ENCODE measurements around the gene PERM1. TPM values are rescaled to one million over a fixed set of nuclear protein-coding genes. Genes with fewer than 3 reads are reported as not detected.

PERM1 gene
- total RNA-seq, 2 experiments from 2014 or later, result not detected

GRCh38 chr1:998995-999724, 17.3 kb upstream of the PERM1 start:
- Mint-ChIP-seq H3K36me3 (ENCODE audit: low read depth) (peaks cover 2% of the 10 kb centered on the region), H3K9me3 (no peaks in the 10 kb centered on the region), H3K27me3 (peaks cover 34% of the 10 kb centered on the region), H3K27ac (no peak overlapping the region), H3K4me3 (peak overlapping the region; percentile 47), H3K4me1 (ENCODE audit: low read depth) (peaks cover 10% of the 10 kb centered on the region)
- peak; percentile 19 for ATAC-seq
- intact Hi-C loops (cut with micrococcal nuclease), result no loop called here
- CTCF ChIA-PET, result interaction anchor here (0.6 to 1.3 kb wide), 3 partner anchors 15 kb away, joined by 3 to 5 read pairs (median 3); partner anchors contain the start of gene ISG15
- POLR2A ChIA-PET, result interaction anchor here (0.9 kb wide), 1 partner anchor 10 kb away, joined by 3 read pairs; no protein-coding TSS in a partner anchor
- peak; percentile 46 for DNase-seq
- TF ChIP-seq CTCF (IDR thresholded peaks at IDR 0.05), result no peak

GRCh38 chr1:998745-998994, 16.8 kb upstream of the PERM1 start:
- no peak overlapping the region for H3K4me3 Mint-ChIP-seq
- ChIA-PET CTCF (interaction anchor here (0.6 to 1.3 kb wide), 2 partner anchors 14 to 15 kb away, joined by 3 to 5 read pairs; partner anchors contain the start of gene ISG15), POLR2A (no interaction called here)
- intact Hi-C loops (cut with micrococcal nuclease), result no loop called here
- DNase-seq (no peak), ATAC-seq (no peak)
- peaks cover 2% of the 10 kb centered on the region for H3K36me3 Mint-ChIP-seq (ENCODE audit: low read depth)
- H3K9me3 Mint-ChIP-seq, result no peaks in the 10 kb centered on the region
- H3K4me1 Mint-ChIP-seq (ENCODE audit: low read depth), result peaks cover 13% of the 10 kb centered on the region
- H3K27me3 Mint-ChIP-seq, result peaks cover 33% of the 10 kb centered on the region
- no peak overlapping the region for H3K27ac Mint-ChIP-seq
- TF ChIP-seq CTCF (IDR thresholded peaks at IDR 0.05), result no peak

- intact Hi-C loops (cut with micrococcal nuclease), result no loop called here
- DNase-seq (no peak), ATAC-seq (no peak)
- ChIA-PET CTCF (interaction anchor here (0.6 to 1.1 kb wide), 2 partner anchors 14 kb away, joined by 3 to 6 read pairs; no protein-coding TSS in a partner anchor), POLR2A (interaction anchor here (1.4 kb wide), 1 partner anchor 13 kb away, joined by 3 read pairs; no protein-coding TSS in a partner anchor)
- H3K4me1 Mint-ChIP-seq (ENCODE audit: low read depth), result peaks cover 13% of the 10 kb centered on the region
- H3K27me3 Mint-ChIP-seq, result peaks cover 28% of the 10 kb centered on the region
- TF ChIP-seq CTCF (IDR thresholded peaks at IDR 0.05), result no peak
- H3K4me3 Mint-ChIP-seq, result no peak overlapping the region
- H3K9me3 Mint-ChIP-seq, result no peaks in the 10 kb centered on the region
- no peak overlapping the region for H3K27ac Mint-ChIP-seq
- H3K36me3 Mint-ChIP-seq (ENCODE audit: low read depth), result peaks cover 2% of the 10 kb centered on the region
Observed at GRCh38 chr1:997993-998744, 16.3 kb upstream of the PERM1 start.

- H3K9me3 Mint-ChIP-seq, result peaks cover 1% of the 10 kb centered on the region
- peaks cover 2% of the 10 kb centered on the region for H3K36me3 Mint-ChIP-seq (ENCODE audit: low read depth)
- intact Hi-C loops (cut with micrococcal nuclease), result no loop called here
- H3K27me3 Mint-ChIP-seq, result peaks cover 26% of the 10 kb centered on the region
- no peak overlapping the region for H3K27ac Mint-ChIP-seq
- no peak for TF ChIP-seq CTCF (IDR thresholded peaks at IDR 0.05)
- ChIA-PET CTCF (interaction anchor here (1.1 kb wide), 1 partner anchor 13 kb away, joined by 6 read pairs; no protein-coding TSS in a partner anchor), POLR2A (interaction anchor here (1.4 kb wide), 1 partner anchor 12 kb away, joined by 3 read pairs; no protein-coding TSS in a partner anchor)
- H3K4me3 Mint-ChIP-seq, result no peak overlapping the region
- no peak for DNase-seq
- no peak for ATAC-seq
- peaks cover 17% of the 10 kb centered on the region for H3K4me1 Mint-ChIP-seq (ENCODE audit: low read depth)
Observed at GRCh38 chr1:997713-997992, 15.8 kb upstream of the PERM1 start.
